KMS-11 (cell line): ENCODE data around the gene REXO4.

Source experiments
- H2AFZ ChIP-seq: fragments of 200-600 bp; sonication (generic); 2 replicates; pipeline ENCODE4 v1.6.1; 2016; ENCODE audit warnings: antibody characterized with exemption, mixed run types, low read depth
- H3K27ac ChIP-seq: fragments of 200-600 bp; sonication (generic); 2 replicates; pipeline ENCODE4 v1.6.1; 2016; ENCODE audit warnings: mild to moderate bottlenecking, mixed run types
- H3K27me3 ChIP-seq: fragments of 200-600 bp; sonication (generic); 2 replicates; pipeline ENCODE4 v1.6.1; 2017; ENCODE audit warnings: mild to moderate bottlenecking, low read depth, mixed run types, moderate library complexity; ENCODE audit not compliant: insufficient read depth
- H3K36me3 ChIP-seq: fragments of 200-600 bp; sonication (generic); 2 replicates; pipeline ENCODE4 v1.6.1; 2017; ENCODE audit warnings: mild to moderate bottlenecking, mixed run types; ENCODE audit not compliant: insufficient read depth
- H3K4me1 ChIP-seq: fragments of 200-600 bp; sonication (generic); 2 replicates; pipeline ENCODE4 v1.6.1; 2016; ENCODE audit warnings: mild to moderate bottlenecking, low read depth, mixed run types; ENCODE audit not compliant: poor library complexity, severe bottlenecking
- H3K4me2 ChIP-seq: fragments of 200-600 bp; sonication (generic); 2 replicates; pipeline ENCODE4 v1.7.0; 2016; ENCODE audit warnings: mild to moderate bottlenecking, mixed run types
- H3K4me3 ChIP-seq: fragments of 200-600 bp; sonication (generic); IDR thresholded peaks from 2 replicates; pipeline ENCODE4 v1.6.1; 2017; ENCODE audit warnings: low read depth, low read length, mixed read lengths; ENCODE audit not compliant: insufficient read depth
- H3K79me2 ChIP-seq: fragments of 200-600 bp; sonication (generic); 2 replicates; pipeline ENCODE4 v1.6.1; 2016; ENCODE audit warnings: low read depth, mixed run types; ENCODE audit not compliant: insufficient read depth
- H3K9ac ChIP-seq: fragments of 200-600 bp; sonication (generic); 2 replicates; pipeline ENCODE4 v1.6.1; 2016; ENCODE audit warnings: mild to moderate bottlenecking, mixed run types
- H4K20me1 ChIP-seq: fragments of 200-600 bp; sonication (generic); 2 replicates; pipeline ENCODE4 v1.6.1; 2016; ENCODE audit warnings: mild to moderate bottlenecking, mixed run types; ENCODE audit not compliant: insufficient read depth
- CTCF ChIP-seq: fragments of 200-600 bp; sonication (generic); conservative IDR thresholded peaks from 2 replicates; pipeline ENCODE4 v1.6.1; 2017; ENCODE audit warnings: low read depth, mild to moderate bottlenecking, antibody characterized with exemption, low read length, moderate library complexity, mixed read lengths

The REXO4 gene

GRCh38 chr9:133456409-133456808 lies 38.6 kb upstream of the REXO4 start:
- Histone ChIP-seq H3K79me2 (no peaks in the 10 kb centered on the region), H3K4me3 (no peak overlapping the region), H3K4me1 (no peaks in the 10 kb centered on the region), H3K27me3 (peaks cover 75% of the 10 kb centered on the region), H3K4me2 (no peak overlapping the region), H2AFZ (no peak overlapping the region), H3K27ac (no peak overlapping the region), H3K9ac (no peak overlapping the region), H4K20me1 (no peaks in the 10 kb centered on the region), H3K36me3 (no peaks in the 10 kb centered on the region)
- no peak for TF ChIP-seq CTCF

- Histone ChIP-seq H3K27ac (no peak overlapping the region), H4K20me1 (no peaks in the 10 kb centered on the region), H3K9ac (no peak overlapping the region), H3K36me3 (no peaks in the 10 kb centered on the region), H3K27me3 (peaks cover 72% of the 10 kb centered on the region), H2AFZ (no peak overlapping the region), H3K4me1 (no peaks in the 10 kb centered on the region), H3K4me3 (no peak overlapping the region), H3K79me2 (no peaks in the 10 kb centered on the region), H3K4me2 (no peak overlapping the region)
- TF ChIP-seq CTCF: no peak
Observed at GRCh38 chr9:133455936-133456335, 38.1 kb upstream of the REXO4 start.

GRCh38 chr9:133454943-133455673 lies 37.3 kb upstream of the REXO4 start:
- no peak overlapping the region for H3K9ac ChIP-seq

GRCh38 chr9:133454325-133454724 lies 36.5 kb upstream of the REXO4 start:
- H3K27me3 ChIP-seq: peaks cover 82% of the 10 kb centered on the region
- H3K9ac ChIP-seq: no peak overlapping the region
- no peak for TF ChIP-seq CTCF
- no peaks in the 10 kb centered on the region for H4K20me1 ChIP-seq
- H3K4me3 ChIP-seq: no peak overlapping the region
- no peaks in the 10 kb centered on the region for H3K4me1 ChIP-seq
- no peaks in the 10 kb centered on the region for H3K79me2 ChIP-seq
- no peak overlapping the region for H2AFZ ChIP-seq
- no peaks in the 10 kb centered on the region for H3K36me3 ChIP-seq
- H3K4me2 ChIP-seq: no peak overlapping the region
- H3K27ac ChIP-seq: no peak overlapping the region

More at GRCh38 chr9:133454943-133455673, 37.3 kb upstream of the REXO4 start:
- no peaks in the 10 kb centered on the region for H3K79me2 ChIP-seq
- no peak overlapping the region for H3K4me2 ChIP-seq
- TF ChIP-seq CTCF: no peak
- H4K20me1 ChIP-seq: no peaks in the 10 kb centered on the region
- peaks cover 74% of the 10 kb centered on the region for H3K27me3 ChIP-seq
- no peak overlapping the region for H3K27ac ChIP-seq
- H3K36me3 ChIP-seq: no peaks in the 10 kb centered on the region
- H2AFZ ChIP-seq: no peak overlapping the region
- H3K4me3 ChIP-seq: no peak overlapping the region
- no peaks in the 10 kb centered on the region for H3K4me1 ChIP-seq
